HepG2 (cell line): Measurements from ENCODE around the gene KAZN. TPM values are rescaled to one million over a fixed set of nuclear protein-coding genes. Genes with fewer than 3 reads are reported as not detected.

Source experiments
- ATAC-seq: fragments of 200-7000 bp; cut with Tn5 transposase; 3 replicates; pipeline ENCODE4 v1.9.1; 2020; ENCODE audit warnings: mild to moderate bottlenecking, moderate library complexity
- BruUV-seq: library from RNA; stranded (reverse); fragments of 400-500 nt; replicated peaks from 2 replicates; lab custom pipeline; 2021; lab: Mats Ljungman, UMichigan
- CTCF ChIA-PET: fragments of 300-600 bp; formaldehyde crosslinking; extraction: SDS; loops from one replicate; lab custom pipeline; 2021; ENCODE audit warnings: low total read pairs, inconsistent platforms, low intra/inter-chr PET ratio; lab: Yijun Ruan, JAX
- POLR2A ChIA-PET: fragments of 350-600 bp; sonication (Branson Sonifier 250); formaldehyde crosslinking; loops from one replicate; lab custom pipeline; 2020; ENCODE audit warnings: antibody characterized with exemption, inconsistent platforms; lab: Yijun Ruan, JAX
- DNase-seq: peaks from one replicate; pipeline ENCODE4 v3.0.0-alpha.2; 2015; ENCODE audit warnings: low spot score
- FAIRE-seq: peaks from 3 replicates; lab custom pipeline; 2011; peaks lifted over from hg19 to GRCh38; lab: Jason Lieb, UNC
- H2AFZ ChIP-seq: one replicate; pipeline ENCODE4 v1.6.1; 2011; ENCODE audit warnings: low read length, inconsistent platforms
- H3K27ac ChIP-seq: fragments of 300-600 bp; 3 replicates; pipeline ENCODE4 v1.8.0; 2011; ENCODE audit warnings: mixed run types, mild to moderate bottlenecking, mixed read lengths, low read length, inconsistent platforms; ENCODE audit not compliant: insufficient read depth; ENCODE audit errors: extremely low read length
- H3K27me3 ChIP-seq, 2 experiments: fragments of 200-600 bp in 1 of 2; 2 replicates in 1 of 2; 3 replicates in 1 of 2; pipeline versions ENCODE4 v1.6.0 to v1.8.0; 2011; ENCODE audit warnings: low read length in 2 of 2, mild to moderate bottlenecking in 2 of 2, moderate library complexity in 2 of 2, inconsistent platforms in 1 of 2; ENCODE audit not compliant: insufficient read depth in 2 of 2, control insufficient read depth in 1 of 2
- H3K36me3 ChIP-seq, 2 experiments: fragments of 200-600 bp in 1 of 2; replicated peaks in 1 of 2; 2 replicates in 1 of 2; 3 replicates in 1 of 2; pipeline versions ENCODE4 v1.5.1 to v1.8.0; 2011; ENCODE audit warnings: low read length in 2 of 2, inconsistent platforms in 1 of 2; ENCODE audit not compliant: insufficient read depth in 2 of 2, control insufficient read depth in 1 of 2
- H3K4me1 ChIP-seq: 2 replicates; pipeline ENCODE4 v1.5.1; 2012; ENCODE audit warnings: low read length, inconsistent platforms; ENCODE audit not compliant: insufficient read depth
- H3K4me2 ChIP-seq: 2 replicates; pipeline ENCODE4 v1.6.0; 2011; ENCODE audit warnings: low read depth, low read length, inconsistent platforms
- H3K4me3 ChIP-seq, 3 experiments: fragments of 200-600 bp in 1 of 3; sonication (generic), shearing (Covaris generic) in 1 of 3; replicated peaks in 1 of 3; 2 replicates each; pipeline ENCODE4 v1.5.1; 2011 to 2016; ENCODE audit warnings: low read length in 3 of 3, inconsistent platforms in 2 of 3, low read depth in 2 of 3, mild to moderate bottlenecking in 2 of 3, control low read depth in 1 of 3, mixed read lengths in 1 of 3; ENCODE audit not compliant: insufficient read depth in 1 of 3
- H3K79me2 ChIP-seq: one replicate; pipeline ENCODE4 v1.6.1; 2011; ENCODE audit warnings: low read length, inconsistent platforms; ENCODE audit not compliant: insufficient read depth
- H3K9ac ChIP-seq: 2 replicates; pipeline ENCODE4 v1.6.0; 2011; ENCODE audit warnings: mild to moderate bottlenecking, low read depth, low read length, inconsistent platforms; ENCODE audit not compliant: insufficient read depth
- H3K9me3 ChIP-seq: 2 replicates; pipeline ENCODE4 v1.5.1; 2012; ENCODE audit warnings: mild to moderate bottlenecking, low read length
- H4K20me1 ChIP-seq: 2 replicates; pipeline ENCODE4 v1.6.0; 2011; ENCODE audit warnings: inconsistent platforms, mild to moderate bottlenecking, low read length, moderate library complexity; ENCODE audit not compliant: insufficient read depth
- HNF1B ChIP-seq: sonication (generic); formaldehyde crosslinking; IDR thresholded peaks from 2 replicates; pipeline ENCODE4 v1.5.1; 2020; ENCODE audit warnings: mild to moderate bottlenecking, moderate library complexity, missing genetic modification reagents
- MBNL3 ChIP-seq: fragments of 250-450 bp; sonication (Bioruptor Pico); conservative IDR thresholded peaks from 2 replicates; pipeline ENCODE4 v1.8.0; 2022; ENCODE audit warnings: mild to moderate bottlenecking, inconsistent platforms
- ZBTB40 ChIP-seq, 2 experiments: fragments of 450-650 bp in 1 of 2; sonication (generic) in 1 of 2; formaldehyde crosslinking in 1 of 2; IDR thresholded peaks; 2 replicates each; pipeline versions ENCODE4 v1.6.1 to v1.8.0; 2016 to 2022; ENCODE audit warnings: antibody characterized with exemption in 1 of 2, mild to moderate bottlenecking in 1 of 2, missing genetic modification reagents in 1 of 2
- ZNF30 ChIP-seq: sonication (generic); formaldehyde crosslinking; IDR thresholded peaks from 2 replicates; pipeline ENCODE4 v1.5.0; 2020; ENCODE audit warnings: mild to moderate bottlenecking, missing genetic modification reagents
- ZNF776 ChIP-seq: sonication (generic); formaldehyde crosslinking; IDR thresholded peaks from 2 replicates; pipeline ENCODE4 v1.4.0; 2020; ENCODE audit warnings: mild to moderate bottlenecking, missing genetic modification reagents
- WGBS: methylation state at CpG from one replicate; pipeline ENCODE4 v1.1.6; 2017; ENCODE audit warnings: low lambda C conversion rate; 5-methylcytosine and 5-hydroxymethylcytosine counted together
- in situ Hi-C: cut with HindIII; loops from 2 replicates; pipeline ENCODE4 v1.10.0; 2017; ENCODE audit warnings: low pct_unique_long_range_greater_than_20kb; ENCODE audit not compliant: extremely low pct_ligation_motif_present
- intact Hi-C: fragments of 100-400 bp; cut with micrococcal nuclease; formaldehyde crosslinking; loops from one replicate; pipeline ENCODE4 v1.10.0; 2022; ENCODE audit not compliant: unreplicated experiment
- polyA plus RNA-seq, 8 experiments: library from polyadenylated mRNA; depleted of rRNA in 3 of 8; stranded (reverse) in 7 of 8; unstranded in 1 of 8; fragments of >200 nt; fragmentation: Illumina TruSeq in 4 of 8; extraction: Trizol in 4 of 8; gene quantifications; 2 replicates each; pipeline versions ENCODE4 v1.2.1 to v1.2.3, GENCODE V29; 2011 to 2016; ENCODE audit warnings: low read depth in 4 of 8, missing spikeins in 1 of 8, mixed read lengths in 1 of 8; ENCODE audit not compliant: insufficient read depth in 1 of 8
- total RNA-seq, 5 experiments: library from RNA; depleted of rRNA; stranded (reverse); fragments of >200 nt; fragmentation: Illumina TruSeq; extraction: Trizol; gene quantifications; 2 replicates each; pipeline ENCODE4 v1.2.3, GENCODE V29; 2016; ENCODE audit warnings: low read depth in 1 of 5

The KAZN gene
- total and polyA plus RNA-seq, 2 of the 13 experiments (the other 11 are each of a cell fraction or from before 2014, with no cell fraction given): 10.4 to 13.5 TPM

- TF ChIP-seq ZBTB40 (IDR thresholded peaks at IDR 0.05) (no peak), ZBTB40 (CRISPR knock-in tag; IDR thresholded peaks at IDR 0.05) (no peak), MBNL3 (no peak)
These were observed 547.7 kb downstream of the KAZN start (continued) for GRCh38 chr1:15146142-15146680.

- DNase-seq: no peak
- peaks cover 14% of the 10 kb centered on the region for H3K79me2 ChIP-seq
- H3K9ac ChIP-seq: no peak overlapping the region
- ChIA-PET CTCF (no interaction called here), POLR2A (no interaction called here)
- ATAC-seq: no peak
- H3K27ac ChIP-seq: no peak overlapping the region
- no peaks in the 10 kb centered on the region for H3K9me3 ChIP-seq
- no peak for FAIRE-seq
- peaks cover 78% of the 10 kb centered on the region for H3K4me1 ChIP-seq
- H3K4me3 ChIP-seq: no peak overlapping the region
- no peak overlapping the region for H3K4me2 ChIP-seq
- peaks cover 2 to 5% of the 10 kb centered on the region in 2 experiments; a peak in 1 of 5 replicates for H3K36me3 ChIP-seq
- in situ Hi-C loops (no loop called here), intact Hi-C loops (no loop called here)
- H3K27me3 ChIP-seq: no peaks in the 10 kb centered on the region
- 92% methylated on average over 4 of the region's 4 CpGs for WGBS
- H4K20me1 ChIP-seq: no peaks in the 10 kb centered on the region
- no peak overlapping the region for H2AFZ ChIP-seq
- BruUV-seq: no TSS peak
- TF ChIP-seq HNF1B (CRISPR knock-in tag): no peak
- TF ChIP-seq ZNF30 (CRISPR knock-in tag): no peak
- TF ChIP-seq ZNF776: no peak
These were observed 548.5 kb downstream of the KAZN start for GRCh38 chr1:15146971-15147376.
